Measurements from ENCODE around the gene SNX6.
A peak's percentile ranks its signal among the peaks of the same experiment; 100 is the strongest.
"Not testable (repeated sequence)": the region's sequence is repeated elsewhere in the genome, so short reads cannot be mapped to it uniquely, and the experiment has no call there.

SNX6 gene

GRCh38 chr14:34562037-34562775 is 67.7 kb downstream of the SNX6 start:
- peaks cover 29% of the 10 kb centered on the region for H3K36me3 ChIP-seq (ENCODE audit: insufficient read depth, low read length)
- WGBS: 100% methylated on average over 3 of the region's 8 CpGs
- not testable (repeated sequence) for H3K27ac ChIP-seq (ENCODE audit: low read depth, low read length); H3K4me3 ChIP-seq (ENCODE audit: low read length); H3K9ac ChIP-seq (ENCODE audit: low read depth, low read length); H3K4me1 ChIP-seq (ENCODE audit: insufficient read depth, low read length); H3K9me3 ChIP-seq (ENCODE audit: insufficient read depth, low read depth, low read length); H3K27me3 ChIP-seq (ENCODE audit: insufficient read depth, low read length)

- H3K9me3 ChIP-seq (ENCODE audit: insufficient read depth, low read depth, low read length); H3K9ac ChIP-seq (ENCODE audit: low read depth, low read length); H3K4me1 ChIP-seq (ENCODE audit: insufficient read depth, low read length); H3K4me3 ChIP-seq (ENCODE audit: low read length); H3K27ac ChIP-seq (ENCODE audit: low read depth, low read length); H3K36me3 ChIP-seq (ENCODE audit: insufficient read depth, low read length); H3K27me3 ChIP-seq (ENCODE audit: insufficient read depth, low read length): not testable (repeated sequence)
- no CpG with 5 or more reads among the region's 35 CpGs for WGBS
Observed at GRCh38 chr14:34556498-34556829, 73.5 kb downstream of the SNX6 start.

GRCh38 chr14:34555583-34556497 is 74.1 kb downstream of the SNX6 start:
- H3K4me1 ChIP-seq (ENCODE audit: insufficient read depth, low read length): not testable (repeated sequence)

GRCh38 chr14:34554540-34555250 is 75.3 kb downstream of the SNX6 start:
- Histone ChIP-seq H3K4me3 (ENCODE audit: low read length) (no peak overlapping the region), H3K27ac (ENCODE audit: low read depth, low read length) (no peak overlapping the region), H3K9ac (ENCODE audit: low read depth, low read length) (no peak overlapping the region), H3K36me3 (ENCODE audit: insufficient read depth, low read length) (no peaks in the 10 kb centered on the region), H3K4me1 (ENCODE audit: insufficient read depth, low read length) (no peaks in the 10 kb centered on the region), H3K27me3 (ENCODE audit: insufficient read depth, low read length) (no peaks in the 10 kb centered on the region), H3K9me3 (ENCODE audit: insufficient read depth, low read depth, low read length) (no peaks in the 10 kb centered on the region)
- WGBS: 87% methylated on average over 9 of the region's 9 CpGs

More at GRCh38 chr14:34555583-34556497, 74.1 kb downstream of the SNX6 start:
- not testable (repeated sequence) for H3K27ac ChIP-seq (ENCODE audit: low read depth, low read length); H3K36me3 ChIP-seq (ENCODE audit: insufficient read depth, low read length); H3K9me3 ChIP-seq (ENCODE audit: insufficient read depth, low read depth, low read length); H3K27me3 ChIP-seq (ENCODE audit: insufficient read depth, low read length); H3K9ac ChIP-seq (ENCODE audit: low read depth, low read length); H3K4me3 ChIP-seq (ENCODE audit: low read length)
- no CpG with 5 or more reads among the region's 49 CpGs for WGBS

DNA sequence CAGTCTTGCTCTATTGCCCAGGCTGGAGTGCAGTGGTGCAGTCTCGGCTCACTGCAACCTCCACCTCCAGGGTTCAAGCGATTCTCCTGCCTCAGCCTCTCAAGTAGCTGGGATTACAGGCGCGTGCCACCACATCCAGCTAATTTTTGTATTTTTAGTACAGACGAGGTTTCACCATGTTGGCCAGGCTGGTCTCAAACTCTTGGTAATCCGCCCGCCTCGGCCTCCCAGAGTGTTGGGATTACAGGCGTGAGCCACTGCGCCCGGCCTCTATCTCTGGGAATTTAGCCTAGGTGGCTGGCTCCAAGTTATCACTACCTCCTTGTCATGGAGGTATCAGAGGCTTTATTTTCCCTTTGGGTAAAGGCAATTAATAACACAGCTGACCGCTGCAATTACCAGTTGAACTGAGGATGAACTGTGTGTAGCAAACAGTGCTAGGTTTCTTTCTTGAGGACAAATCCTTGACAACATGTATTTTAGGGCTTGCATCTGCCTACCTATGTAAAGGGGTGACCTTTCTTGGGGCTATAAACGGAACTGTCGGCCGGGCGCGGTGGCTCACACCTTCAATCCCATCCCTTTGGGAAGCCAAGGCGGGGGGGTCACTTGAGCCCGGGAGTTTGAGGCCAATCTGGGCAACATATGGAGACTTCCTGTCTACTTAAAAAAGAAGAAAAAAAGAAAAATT is 80.5 kb downstream of the SNX6 start:
- not testable (repeated sequence) for H3K27ac ChIP-seq (ENCODE audit: low read depth, low read length); H3K9ac ChIP-seq (ENCODE audit: low read depth, low read length); H3K36me3 ChIP-seq (ENCODE audit: insufficient read depth, low read length); H3K4me3 ChIP-seq (ENCODE audit: low read length); H3K4me1 ChIP-seq (ENCODE audit: insufficient read depth, low read length); H3K27me3 ChIP-seq (ENCODE audit: insufficient read depth, low read length); H3K9me3 ChIP-seq (ENCODE audit: insufficient read depth, low read depth, low read length)
- 91% methylated on average over 19 of the region's 19 CpGs for WGBS

DNA sequence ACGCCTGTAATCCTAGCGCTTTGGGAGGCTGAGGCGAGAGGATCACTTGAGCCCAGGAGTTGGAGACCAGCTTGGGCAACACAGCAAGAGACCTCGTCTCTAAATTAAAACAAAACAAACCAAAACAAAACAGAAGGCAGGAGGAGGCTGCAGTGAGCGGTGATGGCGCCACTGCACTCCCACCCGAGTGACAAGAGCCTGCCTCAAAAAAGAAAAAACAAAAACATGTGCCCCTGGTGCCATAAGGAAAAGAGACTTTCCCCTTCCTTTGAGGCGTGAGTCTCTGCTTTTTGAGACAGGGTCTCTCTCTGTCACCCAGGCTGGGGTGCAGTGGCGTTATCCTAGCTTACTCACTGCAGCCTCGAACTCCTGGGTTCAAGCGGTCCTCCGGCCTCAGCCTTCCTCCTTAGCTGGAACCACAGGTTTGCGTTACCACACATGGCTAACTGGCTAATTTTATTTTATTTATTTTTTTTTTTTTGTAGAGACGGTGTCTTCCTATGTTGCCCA is 81.4 kb downstream of the SNX6 start:
- no peaks in the 10 kb centered on the region for H3K27me3 ChIP-seq (ENCODE audit: insufficient read depth, low read length)
- 92% methylated on average over 14 of the region's 14 CpGs for WGBS
- H3K36me3 ChIP-seq (ENCODE audit: insufficient read depth, low read length): no peaks in the 10 kb centered on the region
- no peaks in the 10 kb centered on the region for H3K9me3 ChIP-seq (ENCODE audit: insufficient read depth, low read depth, low read length)
- H3K9ac ChIP-seq (ENCODE audit: low read depth, low read length): no peak overlapping the region
- no peak overlapping the region for H3K4me3 ChIP-seq (ENCODE audit: low read length)
- no peak overlapping the region for H3K27ac ChIP-seq (ENCODE audit: low read depth, low read length)
- no peaks in the 10 kb centered on the region for H3K4me1 ChIP-seq (ENCODE audit: insufficient read depth, low read length)

GRCh38 chr14:34547136-34547520 is 82.8 kb downstream of the SNX6 start:
- not testable (repeated sequence) for H3K27me3 ChIP-seq (ENCODE audit: insufficient read depth, low read length); H3K4me3 ChIP-seq (ENCODE audit: low read length); H3K27ac ChIP-seq (ENCODE audit: low read depth, low read length); H3K4me1 ChIP-seq (ENCODE audit: insufficient read depth, low read length); H3K9ac ChIP-seq (ENCODE audit: low read depth, low read length); H3K9me3 ChIP-seq (ENCODE audit: insufficient read depth, low read depth, low read length); H3K36me3 ChIP-seq (ENCODE audit: insufficient read depth, low read length)
- WGBS: no CpG with 5 or more reads among the region's 16 CpGs

DNA sequence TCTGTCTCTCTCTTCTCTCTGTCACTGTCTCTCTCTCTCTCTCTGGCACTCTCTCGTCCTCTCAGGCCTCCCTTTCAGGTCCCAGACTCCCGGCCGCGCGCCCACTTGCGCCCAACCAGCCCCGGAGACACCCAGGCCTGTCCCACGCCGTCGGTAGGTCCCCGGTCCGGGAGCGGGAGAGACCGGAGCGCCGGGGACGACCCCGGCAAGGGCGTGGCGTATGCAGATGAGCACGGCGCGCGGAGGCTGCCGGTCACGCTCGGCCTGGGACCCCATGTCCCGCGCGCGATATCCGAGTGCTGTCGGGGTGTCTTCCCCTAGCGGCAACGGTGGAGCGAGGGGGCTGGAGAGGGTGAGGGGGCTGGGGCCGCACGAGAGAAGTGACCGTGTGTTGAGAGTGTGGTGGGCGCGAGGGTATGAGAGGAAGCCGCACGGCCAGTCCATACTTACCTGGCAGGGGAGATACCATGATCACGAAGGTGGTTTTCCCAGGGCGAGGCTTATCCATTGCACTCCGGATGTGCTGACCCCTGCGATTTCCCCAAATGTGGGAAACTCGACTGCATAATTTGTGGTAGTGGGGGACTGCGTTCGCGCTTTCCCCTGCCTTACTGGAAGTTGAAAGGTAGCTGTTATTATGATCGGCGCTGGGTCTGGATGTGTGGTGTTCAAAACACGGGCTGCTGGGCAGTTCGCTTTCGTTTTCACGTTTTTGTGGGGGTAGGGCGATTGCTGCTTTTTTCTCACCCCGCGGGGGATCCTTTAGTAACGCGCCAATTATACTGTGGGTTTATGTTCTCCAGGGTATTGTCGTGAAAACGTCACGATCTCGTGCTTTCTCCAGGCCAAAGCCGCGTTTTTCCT is 83.4 kb downstream of the SNX6 start:
- H3K9me3 ChIP-seq (ENCODE audit: insufficient read depth, low read depth, low read length); H3K27me3 ChIP-seq (ENCODE audit: insufficient read depth, low read length); H3K9ac ChIP-seq (ENCODE audit: low read depth, low read length); H3K4me1 ChIP-seq (ENCODE audit: insufficient read depth, low read length); H3K27ac ChIP-seq (ENCODE audit: low read depth, low read length); H3K4me3 ChIP-seq (ENCODE audit: low read length); H3K36me3 ChIP-seq (ENCODE audit: insufficient read depth, low read length): not testable (repeated sequence)
- WGBS: no CpG with 5 or more reads among the region's 68 CpGs

DNA sequence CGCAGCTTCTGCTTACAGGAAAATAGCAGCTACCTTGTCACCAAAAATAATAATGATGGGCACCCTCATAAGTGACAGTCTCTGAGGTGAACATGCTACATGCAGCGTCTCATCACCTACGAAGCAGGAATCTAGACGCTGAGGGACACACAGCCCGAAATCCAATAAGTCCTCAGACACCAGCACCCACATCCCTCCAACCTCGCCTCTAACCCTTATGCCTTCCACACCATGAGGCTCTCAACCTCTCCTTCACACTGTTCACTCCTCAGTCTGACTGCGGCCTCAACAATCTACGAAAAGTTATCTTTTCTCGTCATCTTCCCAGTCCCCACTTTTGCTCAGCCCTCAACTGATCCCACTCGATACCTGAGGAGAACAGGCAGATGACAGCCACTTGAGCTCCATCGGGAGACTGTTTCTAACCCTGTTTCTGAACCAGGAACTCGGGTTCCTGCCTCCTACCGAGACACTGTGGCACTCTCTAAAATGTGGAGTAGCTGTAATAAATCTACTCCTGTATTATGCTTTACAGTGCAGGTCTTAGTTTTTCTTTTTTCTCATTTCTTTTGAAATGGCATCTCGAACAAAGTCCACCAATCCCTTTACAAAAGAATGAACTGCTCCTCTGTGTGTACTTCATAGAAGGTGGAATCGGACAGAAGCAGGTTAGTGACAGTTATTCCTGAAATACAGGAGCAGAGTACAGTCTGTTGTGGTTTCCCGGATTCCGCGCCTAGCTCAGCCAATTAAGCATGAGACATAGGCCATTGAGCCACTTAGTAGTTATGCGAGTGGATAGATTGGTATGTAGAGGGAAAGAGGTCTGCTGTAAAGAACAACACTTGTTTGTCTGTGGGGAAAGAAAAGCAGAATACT is 89.5 kb downstream of the SNX6 start:
- peaks cover 14% of the 10 kb centered on the region for H3K36me3 ChIP-seq (ENCODE audit: insufficient read depth, low read length)
- not testable (repeated sequence) for H3K9me3 ChIP-seq (ENCODE audit: insufficient read depth, low read depth, low read length); H3K4me1 ChIP-seq (ENCODE audit: insufficient read depth, low read length); H3K27me3 ChIP-seq (ENCODE audit: insufficient read depth, low read length)
- peak overlapping the region; percentile 54 for H3K9ac ChIP-seq (ENCODE audit: low read depth, low read length)
- 86% methylated on average over 13 of the region's 19 CpGs for WGBS
- peak overlapping the region; percentile 81 for H3K4me3 ChIP-seq (ENCODE audit: low read length)
- peak overlapping the region; percentile 51; the same call in 1 of the 2 replicates for H3K27ac ChIP-seq (ENCODE audit: low read depth, low read length)
